ENCODE measurements around the gene DLGAP1. TPM values are rescaled to one million over a fixed set of nuclear protein-coding genes. Genes with fewer than 3 reads are reported as not detected.

DLGAP1 gene
- total and polyA plus RNA-seq, 10 of the 15 experiments (the other 5 are each of a cell fraction or from before 2014, with no cell fraction given) = 0.23 to 27.6 (median 1.9) TPM

DNA sequence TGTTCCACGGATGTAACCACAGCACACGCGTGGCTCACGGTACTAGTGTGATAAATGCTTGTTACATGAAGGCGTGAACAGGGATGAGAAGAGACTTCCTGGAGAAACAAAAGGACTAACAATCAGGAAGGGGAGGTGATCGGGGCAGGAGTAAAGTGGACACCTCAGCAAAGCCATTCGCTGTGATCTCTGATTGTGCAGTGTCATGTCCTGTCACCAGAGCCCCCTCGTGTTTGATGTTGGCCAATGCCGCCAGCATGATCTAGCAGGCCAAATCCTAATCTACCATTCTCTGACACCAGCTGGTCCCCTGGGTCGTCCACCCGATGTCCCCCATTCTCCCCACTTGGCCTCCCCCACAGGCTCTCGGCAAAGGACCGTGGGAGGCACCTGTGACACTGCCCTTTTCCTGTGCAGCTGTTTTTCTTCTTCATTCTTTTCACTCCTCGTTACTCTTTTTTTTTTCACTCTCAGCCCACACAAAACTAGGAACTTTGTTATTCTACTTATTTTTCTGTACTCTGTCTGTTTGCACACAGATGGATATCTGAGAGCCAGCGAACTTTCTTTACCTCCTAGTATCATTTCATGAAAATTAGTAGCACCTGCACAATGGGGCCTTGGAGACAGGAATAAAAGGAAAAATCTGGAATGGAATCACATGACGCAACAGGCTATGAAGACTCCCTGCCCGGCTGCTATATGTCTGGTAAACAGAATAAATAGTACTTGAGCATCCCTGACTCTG lies 858.3 kb downstream of the DLGAP1 start (continued):
- no peak for TF ChIP-seq ATF7 (IDR thresholded peaks at IDR 0.05; ENCODE audit: low read depth)
- TF ChIP-seq SMC3 (IDR thresholded peaks at IDR 0.05; ENCODE audit: borderline replicate concordance, low read length) = peak; percentile 48; the same call in 1 of the 2 replicates
- no peak for TF ChIP-seq ETV6 (conservative IDR thresholded peaks at IDR 0.05 in 1 of 2, IDR thresholded peaks at IDR 0.05 in 1 of 2; ENCODE audit: borderline replicate concordance in 1 of 2, low read depth in 1 of 2)
- no peak for TF ChIP-seq RAD51 (IDR thresholded peaks at IDR 0.05)
- no peak for TF ChIP-seq HDAC6 (IDR thresholded peaks at IDR 0.05; ENCODE audit: unreplicated experiment)
- no peak for TF ChIP-seq SPI1 (IDR thresholded peaks at IDR 0.05; ENCODE audit: borderline replicate concordance, insufficient read depth, low read depth, low read length)
- no peak; the same call in 1 of the 2 replicates for TF ChIP-seq POLR2AphosphoS5 (IDR thresholded peaks at IDR 0.05; ENCODE audit: low read length)
- TF ChIP-seq, protein P1, sequence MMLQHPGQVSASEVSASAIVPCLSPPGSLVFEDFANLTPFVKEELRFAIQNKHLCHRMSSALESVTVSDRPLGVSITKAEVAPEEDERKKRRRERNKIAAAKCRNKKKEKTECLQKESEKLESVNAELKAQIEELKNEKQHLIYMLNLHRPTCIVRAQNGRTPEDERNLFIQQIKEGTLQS (IDR thresholded peaks at IDR 0.05; ENCODE audit: borderline replicate concordance, extremely low read depth, low read depth, low read length) = no peak
- no peak for TF ChIP-seq HDAC2 (IDR thresholded peaks at IDR 0.05)
- TF ChIP-seq GATAD2B (conservative IDR thresholded peaks at IDR 0.05; ENCODE audit: low read depth) = no peak
- TF ChIP-seq, protein P2, sequence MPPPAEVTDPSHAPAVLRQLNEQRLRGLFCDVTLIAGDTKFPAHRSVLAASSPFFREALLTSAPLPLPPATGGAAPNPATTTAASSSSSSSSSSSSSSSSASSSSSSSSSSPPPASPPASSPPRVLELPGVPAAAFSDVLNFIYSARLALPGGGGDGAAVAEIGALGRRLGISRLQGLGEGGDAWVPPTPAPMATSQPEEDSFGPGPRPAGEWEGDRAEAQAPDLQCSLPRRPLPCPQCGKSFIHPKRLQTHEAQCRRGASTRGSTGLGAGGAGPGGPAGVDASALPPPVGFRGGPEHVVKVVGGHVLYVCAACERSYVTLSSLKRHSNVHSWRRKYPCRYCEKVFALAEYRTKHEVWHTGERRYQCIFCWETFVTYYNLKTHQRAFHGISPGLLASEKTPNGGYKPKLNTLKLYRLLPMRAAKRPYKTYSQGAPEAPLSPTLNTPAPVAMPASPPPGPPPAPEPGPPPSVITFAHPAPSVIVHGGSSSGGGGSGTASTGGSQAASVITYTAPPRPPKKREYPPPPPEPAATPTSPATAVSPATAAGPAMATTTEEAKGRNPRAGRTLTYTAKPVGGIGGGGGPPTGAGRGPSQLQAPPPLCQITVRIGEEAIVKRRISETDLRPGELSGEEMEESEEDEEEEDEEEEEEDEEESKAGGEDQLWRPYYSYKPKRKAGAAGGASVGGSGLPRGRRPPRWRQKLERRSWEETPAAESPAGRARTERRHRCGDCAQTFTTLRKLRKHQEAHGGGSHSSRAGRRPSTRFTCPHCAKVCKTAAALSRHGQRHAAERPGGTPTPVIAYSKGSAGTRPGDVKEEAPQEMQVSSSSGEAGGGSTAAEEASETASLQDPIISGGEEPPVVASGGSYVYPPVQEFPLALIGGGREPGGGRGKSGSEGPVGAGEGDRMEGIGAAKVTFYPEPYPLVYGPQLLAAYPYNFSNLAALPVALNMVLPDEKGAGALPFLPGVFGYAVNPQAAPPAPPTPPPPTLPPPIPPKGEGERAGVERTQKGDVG (CRISPR knock-in tag; IDR thresholded peaks at IDR 0.05) = no peak
- no peak for TF ChIP-seq SREBF1 (IDR thresholded peaks at IDR 0.05; ENCODE audit: low read length)
- no peak for TF ChIP-seq TCF3 (IDR thresholded peaks at IDR 0.05; ENCODE audit: borderline replicate concordance, insufficient read depth, low read depth, low read length)
- no peak for TF ChIP-seq FOS (IDR thresholded peaks at IDR 0.05; ENCODE audit: borderline replicate concordance, extremely low read depth, insufficient read length)
- TF ChIP-seq PAX5 (IDR thresholded peaks at IDR 0.05; ENCODE audit: borderline replicate concordance, low read depth, low read length) = no peak
- TF ChIP-seq IKZF1 (conservative IDR thresholded peaks at IDR 0.05) = peak; percentile 17; the same call in 1 of the 2 replicates
- TF ChIP-seq EP300 (IDR thresholded peaks at IDR 0.05; ENCODE audit: borderline replicate concordance in 1 of 2, control insufficient read depth in 1 of 2, low read depth in 2 of 2, low read length in 2 of 2) = no peak
- no peak for TF ChIP-seq EZH2 (IDR thresholded peaks at IDR 0.05; ENCODE audit: borderline replicate concordance, control insufficient read depth, low read depth, low read length)
- no peak for TF ChIP-seq KDM1A (IDR thresholded peaks at IDR 0.05; ENCODE audit: borderline replicate concordance)
- TF ChIP-seq RB1 (IDR thresholded peaks at IDR 0.05; ENCODE audit: borderline replicate concordance) = no peak
- no peak for TF ChIP-seq CHD2 (IDR thresholded peaks at IDR 0.05; ENCODE audit: borderline replicate concordance, low read depth, low read length)
- TF ChIP-seq, protein P3, sequence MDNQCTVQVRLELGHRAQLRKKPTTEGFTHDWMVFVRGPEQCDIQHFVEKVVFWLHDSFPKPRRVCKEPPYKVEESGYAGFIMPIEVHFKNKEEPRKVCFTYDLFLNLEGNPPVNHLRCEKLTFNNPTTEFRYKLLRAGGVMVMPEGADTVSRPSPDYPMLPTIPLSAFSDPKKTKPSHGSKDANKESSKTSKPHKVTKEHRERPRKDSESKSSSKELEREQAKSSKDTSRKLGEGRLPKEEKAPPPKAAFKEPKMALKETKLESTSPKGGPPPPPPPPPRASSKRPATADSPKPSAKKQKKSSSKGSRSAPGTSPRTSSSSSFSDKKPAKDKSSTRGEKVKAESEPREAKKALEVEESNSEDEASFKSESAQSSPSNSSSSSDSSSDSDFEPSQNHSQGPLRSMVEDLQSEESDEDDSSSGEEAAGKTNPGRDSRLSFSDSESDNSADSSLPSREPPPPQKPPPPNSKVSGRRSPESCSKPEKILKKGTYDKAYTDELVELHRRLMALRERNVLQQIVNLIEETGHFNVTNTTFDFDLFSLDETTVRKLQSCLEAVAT (IDR thresholded peaks at IDR 0.05) = peak; percentile 81
- no peak for TF ChIP-seq NR2C2 (IDR thresholded peaks at IDR 0.05; ENCODE audit: borderline replicate concordance, control insufficient read depth, insufficient read length, low read depth)
- TF ChIP-seq SP1 (IDR thresholded peaks at IDR 0.05; ENCODE audit: low read depth, low read length) = no peak
